HCT116 (cell line): ENCODE measurements around the gene TRPV2. TPM values are rescaled to one million over a fixed set of nuclear protein-coding genes. Genes with fewer than 3 reads are reported as not detected.

Experiments
- ATAC-seq: fragments of 200-7000 bp; cut with Tn5 transposase; 2 replicates; pipeline ENCODE4 v1.9.1; 2020; ENCODE audit warnings: mild to moderate bottlenecking, moderate library complexity
- BruUV-seq: library from RNA; stranded (reverse); fragments of 400-500 nt; replicated peaks from 2 replicates; lab custom pipeline; 2021; lab: Mats Ljungman, UMichigan
- CTCF ChIA-PET: fragments of 300-600 bp; sonication (Branson Sonifier 250); formaldehyde crosslinking; loops from one replicate; lab custom pipeline; 2021; ENCODE audit warnings: antibody characterized with exemption; lab: Charles Lee
- POLR2A ChIA-PET: fragments of 300-600, 350-600 bp; sonication (Branson Sonifier 250); formaldehyde crosslinking; loops from one replicate; lab custom pipeline; 2021; ENCODE audit warnings: antibody characterized with exemption; lab: Charles Lee
- RAD21 ChIA-PET, 2 experiments: fragments of 300-600 bp; sonication (Branson Sonifier 250); formaldehyde crosslinking; loops; one replicate each; lab custom pipeline; 2023; ENCODE audit warnings: low total read pairs in 2 of 2; ENCODE audit not compliant: uncharacterized antibody in 2 of 2, unreplicated experiment in 2 of 2, low non-redundant PET in 1 of 2; lab: Charles Lee
- DNase-seq: peaks from one replicate; pipeline ENCODE4 v3.0.0-alpha.2; 2010; ENCODE audit warnings: low read depth, low spot score
- H2AFZ ChIP-seq: fragments of 200-600 bp; shearing (Covaris generic), sonication (generic); 2 replicates; pipeline ENCODE4 v1.6.1; 2017; ENCODE audit warnings: low read depth, mixed run types, mixed read lengths, antibody characterized with exemption, low read length; ENCODE audit not compliant: poor library complexity, severe bottlenecking
- H3K27ac ChIP-seq: 2 replicates; pipeline ENCODE4 v1.5.1; 2012; ENCODE audit warnings: low read depth, low read length
- H3K27me3 ChIP-seq: fragments of 200-600 bp; sonication (generic); 2 replicates; pipeline ENCODE4 v1.6.1; 2016; ENCODE audit warnings: mixed run types, low read length, mixed read lengths; ENCODE audit not compliant: insufficient read depth
- H3K36me3 ChIP-seq, 2 experiments: fragments of 200-500 bp in 1 of 2; fragments of 200-600 bp in 1 of 2; sonication (Bioruptor generic) in 1 of 2; sonication (generic) in 1 of 2; 2 replicates each; pipeline versions ENCODE4 v1.5.1 to v1.6.1; 2014 to 2016; ENCODE audit warnings: low read length in 2 of 2, inconsistent platforms in 1 of 2, mixed read lengths in 1 of 2, mixed run types in 1 of 2; ENCODE audit not compliant: insufficient read depth in 2 of 2, control insufficient read depth in 1 of 2
- H3K4me1 ChIP-seq, 2 experiments: fragments of 200-600 bp in 1 of 2; sonication (generic) in 1 of 2; 2 replicates each; pipeline versions ENCODE4 v1.5.1 to v1.6.1; 2012 to 2017; ENCODE audit warnings: low read length in 2 of 2, inconsistent platforms in 1 of 2, mild to moderate bottlenecking in 1 of 2, mixed read lengths in 1 of 2, mixed run types in 1 of 2, moderate library complexity in 1 of 2; ENCODE audit not compliant: insufficient read depth in 2 of 2, control insufficient read depth in 1 of 2
- H3K4me2 ChIP-seq: fragments of 200-600 bp; sonication (generic); 2 replicates; pipeline ENCODE4 v1.6.1; 2017; ENCODE audit warnings: mixed run types, low read length, mixed read lengths
- H3K4me3 ChIP-seq, 2 experiments: fragments of 200-600 bp in 1 of 2; sonication (generic) in 1 of 2; replicated peaks in 1 of 2; 2 replicates each; pipeline ENCODE4 v1.5.1; 2011 to 2016; ENCODE audit warnings: low read length in 2 of 2, control low read depth in 1 of 2, low read depth in 1 of 2, mild to moderate bottlenecking in 1 of 2, mixed read lengths in 1 of 2, mixed run types in 1 of 2
- H3K79me2 ChIP-seq: fragments of 200-600 bp; sonication (generic); 2 replicates; pipeline ENCODE4 v1.6.1; 2017; ENCODE audit warnings: mild to moderate bottlenecking, mixed run types, low read length, moderate library complexity, mixed read lengths; ENCODE audit not compliant: insufficient read depth
- H3K9ac ChIP-seq: fragments of 200-600 bp; sonication (generic); 2 replicates; pipeline ENCODE4 v1.6.1; 2016; ENCODE audit warnings: low read length, mixed read lengths
- H3K9me2 ChIP-seq: fragments of 200-600 bp; sonication (generic), shearing (Covaris generic); 2 replicates; pipeline ENCODE4 v1.6.1; 2017; ENCODE audit warnings: mixed run types, mild to moderate bottlenecking, moderate library complexity; ENCODE audit not compliant: insufficient read depth
- H3K9me3 ChIP-seq, 2 experiments: fragments of 200-500 bp in 1 of 2; fragments of 200-600 bp in 1 of 2; sonication (Bioruptor generic) in 1 of 2; sonication (generic) in 1 of 2; 2 replicates each; pipeline ENCODE4 v1.6.1; 2014 to 2017; ENCODE audit warnings: low read length in 2 of 2, mixed read lengths in 2 of 2, inconsistent platforms in 1 of 2, low read depth in 1 of 2, mild to moderate bottlenecking in 1 of 2, mixed run types in 1 of 2, moderate library complexity in 1 of 2; ENCODE audit not compliant: control insufficient read depth in 1 of 2, insufficient read depth in 1 of 2
- H4K20me1 ChIP-seq: fragments of 200-600 bp; sonication (generic), shearing (Covaris generic); 2 replicates; pipeline ENCODE4 v1.6.1; 2017; ENCODE audit warnings: mixed run types, mild to moderate bottlenecking, moderate library complexity; ENCODE audit not compliant: insufficient read depth
- ATF3 ChIP-seq: IDR thresholded peaks from 2 replicates; pipeline ENCODE4 v1.6.1; 2012
- CBX3 ChIP-seq: IDR thresholded peaks from 2 replicates; pipeline ENCODE4 v1.6.1; 2012; ENCODE audit warnings: low read depth
- CTCF ChIP-seq, 3 experiments: fragments of 200-600 bp in 1 of 3; sonication (generic) in 1 of 3; IDR thresholded peaks in 2 of 3; conservative IDR thresholded peaks in 1 of 3; 2 replicates each; pipeline ENCODE4 v1.5.1; 2012 to 2017; ENCODE audit warnings: low read depth in 2 of 3, low read length in 2 of 3, antibody characterized with exemption in 1 of 3, borderline replicate concordance in 1 of 3, control low read depth in 1 of 3, mild to moderate bottlenecking in 1 of 3, mixed read lengths in 1 of 3, mixed run types in 1 of 3, moderate library complexity in 1 of 3; ENCODE audit not compliant: insufficient read depth in 1 of 3
- EZH2 ChIP-seq: fragments of 200-600 bp; sonication (generic); IDR thresholded peaks from 2 replicates; pipeline ENCODE4 v1.6.1; 2017; ENCODE audit warnings: antibody characterized with exemption, mixed run types
- FOSL1 ChIP-seq: IDR thresholded peaks from 2 replicates; pipeline ENCODE4 v1.6.1; 2012; ENCODE audit warnings: low read depth
- POLR2AphosphoS5 ChIP-seq: IDR thresholded peaks from 2 replicates; pipeline ENCODE4 v1.6.1; 2011; ENCODE audit warnings: mild to moderate bottlenecking, low read depth, low read length, moderate library complexity
- SIN3A ChIP-seq: IDR thresholded peaks from 2 replicates; pipeline ENCODE4 v1.6.1; 2012; ENCODE audit warnings: low read depth
- YY1 ChIP-seq: IDR thresholded peaks from 2 replicates; pipeline ENCODE4 v1.6.1; 2011; ENCODE audit warnings: low read length, low read depth, moderate library complexity, mild to moderate bottlenecking; ENCODE audit not compliant: insufficient replicate concordance; ENCODE audit errors: extremely low read depth
- ZNF274 ChIP-seq: fragments of 200-500 bp; sonication (Bioruptor generic); IDR thresholded peaks from 2 replicates; pipeline ENCODE4 v1.6.1; 2014; ENCODE audit warnings: mild to moderate bottlenecking, low read depth, low read length, inconsistent platforms
- intact Hi-C: fragments of 100-400 bp; cut with micrococcal nuclease; formaldehyde crosslinking; loops from 2 replicates; pipeline ENCODE4 v1.10.0; 2022
- total RNA-seq: library from RNA; stranded (reverse); gene quantifications from one replicate; pipeline ENCODE4 v1.2.1, GENCODE V29; 2021; ENCODE audit not compliant: unreplicated experiment

Gene TRPV2
- total RNA-seq, 1 experiment from 2014 or later = 2.7 TPM

GRCh38 chr17:16423226-16423872 is 8.0 kb downstream of the TRPV2 start:
- intact Hi-C loops = no loop called here
- no TSS peak for BruUV-seq
- H3K4me1 ChIP-seq = peaks cover 29 to 35% of the 10 kb centered on the region in 2 experiments
- no peaks in the 10 kb centered on the region for H3K9me2 ChIP-seq
- no peaks in the 10 kb centered on the region for H3K36me3 ChIP-seq
- ChIA-PET POLR2A (interaction anchor here (3.6 kb wide), 1 partner anchor 15 kb away, joined by 19 read pairs; no protein-coding TSS in a partner anchor), CTCF (no interaction called here), RAD21 (interaction anchor here in 1 of 2 experiments (0.6 kb wide), 1 partner anchor 12 kb away, joined by 4 read pairs; no protein-coding TSS in a partner anchor)
- H3K27me3 ChIP-seq = no peaks in the 10 kb centered on the region
- H3K27ac ChIP-seq = no peak overlapping the region
- H3K4me2 ChIP-seq = no peak overlapping the region
- H3K9ac ChIP-seq = no peak overlapping the region
- no peaks in the 10 kb centered on the region for H3K9me3 ChIP-seq
- DNase-seq = no peak
- no peaks in the 10 kb centered on the region for H4K20me1 ChIP-seq
- H2AFZ ChIP-seq = no peak overlapping the region
- no peak for TF ChIP-seq EZH2
- no peak for TF ChIP-seq ATF3
- no peak for TF ChIP-seq CBX3
- no peak for TF ChIP-seq CTCF (IDR thresholded peaks at IDR 0.05 in 2 of 3, conservative IDR thresholded peaks at IDR 0.05 in 1 of 3; ENCODE audit: borderline replicate concordance in 1 of 3, insufficient read depth in 1 of 3, low read depth in 2 of 3, low read length in 2 of 3)
- TF ChIP-seq FOSL1 = no peak
- TF ChIP-seq SIN3A = no peak
- no peak for TF ChIP-seq ZNF274
- TF ChIP-seq POLR2AphosphoS5 = no peak
- TF ChIP-seq YY1 = no peak
- H3K79me2 ChIP-seq = no peaks in the 10 kb centered on the region
- ATAC-seq = no peak
- H3K4me3 ChIP-seq = no peak overlapping the region
